A549 treated with AZD2906 at 1 μM for 4 hours (cell line): ENCODE data around the gene MRPS30. TPM values are rescaled to one million over a fixed set of nuclear protein-coding genes. Genes with fewer than 3 reads are reported as not detected.

ENCODE experiments used
- total RNA-seq: library from RNA; stranded (reverse); fragments of 200-300 nt; extraction: Qiagen RNA extraction; gene quantifications from 5 replicates; pipeline ENCODE4 v1.2.3, GENCODE V29; 2022

Gene MRPS30
- 31.5 to 37.2 TPM (median 33.8 TPM) in 5 replicates for total RNA-seq

GRCh38 chr5:44808435-44809214 lies at the start of gene MRPS30:
TSS of gene MRPS30 (plus strand) at chr5:44808947. CDS start at chr5:44808963, 16 bp downstream.

